HG03558 (cell line): ENCODE results near the gene COMMD1.
"Not testable (repeated sequence)": the region's sequence is repeated elsewhere in the genome, so short reads cannot be mapped to it uniquely, and the experiment has no call there.

ENCODE experiments used
- ATAC-seq: cut with Tn5 transposase; IDR thresholded peaks from one replicate; pipeline ENCODE4 v1.9.1; 2021; ENCODE audit warnings: moderate number of reproducible peaks; ENCODE audit not compliant: unreplicated experiment; ENCODE audit errors: extremely low read depth

The COMMD1 gene

DNA sequence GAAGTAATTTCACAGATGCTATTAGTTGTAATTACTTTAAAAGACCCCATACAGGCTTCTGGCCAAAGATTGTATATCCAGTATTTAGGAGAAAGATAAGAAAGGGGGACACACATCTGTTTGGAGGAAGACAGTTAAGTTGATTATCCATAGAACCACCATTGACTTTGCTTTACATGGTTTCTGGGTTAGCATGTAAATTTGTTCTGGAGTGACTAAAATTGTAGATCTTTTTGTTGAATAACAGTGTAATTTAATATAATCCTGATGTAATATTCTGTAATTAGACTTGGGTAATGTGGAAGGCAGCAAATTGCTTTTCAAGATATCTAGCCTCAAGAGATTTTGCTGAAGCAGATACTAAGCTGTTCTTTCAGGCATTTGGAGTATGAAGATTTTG lies 17.2 kb downstream of the COMMD1 start:
- ATAC-seq, result no peak

DNA sequence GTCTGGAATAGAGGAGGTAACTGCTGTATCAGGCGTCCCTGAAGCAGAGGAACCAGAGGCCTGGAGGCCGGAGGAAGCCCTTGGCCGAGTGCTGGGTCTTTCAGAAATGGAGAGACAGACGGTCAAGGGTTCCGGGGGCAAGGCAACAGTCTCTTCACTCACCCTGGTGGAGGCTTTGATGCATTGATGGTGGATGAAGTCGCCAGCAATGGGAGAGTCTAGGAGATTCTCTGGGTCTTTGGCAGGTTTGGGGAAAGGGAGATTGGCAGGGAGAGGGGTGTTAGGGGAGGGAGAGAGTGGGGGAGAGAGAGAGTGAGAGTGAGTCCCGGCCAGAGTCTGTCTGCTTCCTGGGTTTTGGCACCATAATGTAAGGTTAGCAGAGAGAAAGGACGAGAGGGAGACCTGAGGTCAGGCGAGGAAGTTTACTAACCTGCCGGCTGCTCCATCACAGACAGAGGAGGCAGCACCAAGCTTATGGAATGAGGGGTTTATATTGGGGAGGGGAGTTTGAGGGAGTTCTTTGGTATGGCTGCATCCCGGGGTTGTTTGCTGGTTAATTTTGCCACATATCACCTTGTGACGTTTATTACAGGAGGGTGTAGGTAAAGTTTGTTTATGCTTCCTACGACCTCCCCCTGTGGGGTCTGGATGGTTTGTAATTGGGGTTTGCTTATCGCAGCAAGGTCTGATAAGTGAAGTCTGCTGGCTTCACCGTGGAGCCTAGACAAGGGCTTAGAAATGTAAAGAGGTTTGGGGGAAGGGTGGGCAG lies 19.6 kb downstream of the COMMD1 start:
- ATAC-seq, result no peak

DNA sequence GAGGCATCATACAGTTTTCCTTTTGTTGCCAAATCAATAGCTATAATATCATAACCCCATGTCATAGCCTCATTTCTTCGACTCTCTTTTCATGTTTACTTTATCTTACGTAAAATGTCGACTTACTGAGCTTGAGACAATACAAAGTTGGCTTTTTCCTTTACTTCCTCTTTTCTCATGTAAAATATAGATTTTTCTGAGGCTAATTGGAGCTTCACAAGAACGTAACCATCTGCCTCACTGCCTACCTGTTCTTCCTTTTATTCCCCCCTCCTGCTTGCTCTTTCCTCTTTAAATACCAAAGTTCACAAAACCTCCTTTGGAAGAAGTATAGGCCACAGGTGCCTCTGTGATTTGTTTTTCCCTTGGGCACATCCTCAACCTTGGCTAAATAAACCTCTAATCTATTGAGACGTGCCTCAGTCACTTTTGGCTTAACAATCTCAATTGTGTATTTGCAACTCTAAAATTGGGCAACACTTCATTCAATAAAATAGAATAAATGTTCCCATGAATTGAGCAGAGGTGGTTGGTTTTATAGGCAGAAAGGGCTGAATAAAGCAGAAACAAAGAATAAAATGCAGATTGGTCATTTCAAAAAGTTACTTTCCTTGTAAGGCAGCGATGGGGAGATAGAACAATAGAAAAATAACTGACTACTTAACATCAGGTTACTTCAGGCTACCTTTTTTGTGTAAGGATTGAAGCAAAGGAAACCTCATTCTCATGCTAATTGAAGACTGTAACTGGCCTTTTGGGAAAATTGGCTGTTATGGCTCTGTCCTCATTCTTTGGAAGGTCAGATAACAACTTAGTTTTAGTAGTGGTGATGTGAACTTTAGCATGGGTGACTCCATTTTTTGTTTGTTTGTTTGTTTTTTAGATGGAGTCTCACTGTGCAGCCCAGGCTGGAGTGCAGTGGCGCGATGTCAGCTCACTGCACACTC lies 21.3 kb downstream of the COMMD1 start:
- ATAC-seq, result no peak

DNA sequence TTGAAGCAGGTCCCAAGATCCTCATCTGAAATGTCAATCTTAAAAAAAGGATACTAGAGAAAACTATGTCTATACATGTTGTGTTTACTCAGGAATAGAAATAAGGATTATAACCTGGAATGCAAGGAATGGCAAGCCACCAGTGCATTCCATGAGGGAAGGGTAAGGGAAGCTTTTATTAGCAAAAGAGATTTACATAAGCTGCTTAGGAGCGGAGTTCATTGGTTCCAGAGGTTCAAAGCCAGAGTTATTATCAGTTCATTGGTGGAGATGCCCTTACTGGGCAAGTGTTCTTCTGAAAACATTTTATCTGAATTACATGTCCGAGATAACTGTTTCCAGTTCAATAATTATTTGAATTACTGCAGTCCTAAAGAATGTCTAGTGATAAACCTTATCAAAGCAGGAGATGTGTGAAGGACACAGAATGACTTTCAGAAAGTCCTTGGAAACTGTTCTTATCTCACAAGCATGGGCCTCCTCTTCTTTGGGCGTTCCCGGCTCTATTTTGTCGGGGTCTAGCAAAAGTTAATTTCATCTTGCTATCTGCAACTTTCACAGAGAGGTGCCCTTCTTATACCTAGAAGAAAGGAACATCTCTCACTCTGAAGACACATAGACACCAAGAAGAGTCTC lies 23.5 kb downstream of the COMMD1 start:
- ATAC-seq, result no peak

DNA sequence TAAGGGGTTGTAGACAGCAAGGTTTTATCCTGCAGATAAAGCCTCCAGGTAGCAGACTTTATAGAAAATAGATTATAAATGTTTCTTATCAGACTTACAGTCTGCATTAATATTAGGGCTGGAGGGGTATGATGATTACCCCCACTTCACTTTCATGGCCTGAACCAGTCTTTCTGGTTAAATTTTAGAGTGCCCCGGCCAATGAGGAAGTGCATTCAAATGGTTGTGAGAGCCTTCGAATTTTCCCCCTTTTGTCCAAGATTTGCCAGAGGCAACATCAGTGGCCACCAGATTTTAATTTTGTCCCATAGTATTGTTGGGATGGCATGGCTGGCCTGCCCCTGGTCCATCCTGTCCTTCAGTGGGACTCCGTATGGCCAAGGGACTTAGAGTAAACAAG lies 31.6 kb downstream of the COMMD1 start:
- no peak for ATAC-seq

DNA sequence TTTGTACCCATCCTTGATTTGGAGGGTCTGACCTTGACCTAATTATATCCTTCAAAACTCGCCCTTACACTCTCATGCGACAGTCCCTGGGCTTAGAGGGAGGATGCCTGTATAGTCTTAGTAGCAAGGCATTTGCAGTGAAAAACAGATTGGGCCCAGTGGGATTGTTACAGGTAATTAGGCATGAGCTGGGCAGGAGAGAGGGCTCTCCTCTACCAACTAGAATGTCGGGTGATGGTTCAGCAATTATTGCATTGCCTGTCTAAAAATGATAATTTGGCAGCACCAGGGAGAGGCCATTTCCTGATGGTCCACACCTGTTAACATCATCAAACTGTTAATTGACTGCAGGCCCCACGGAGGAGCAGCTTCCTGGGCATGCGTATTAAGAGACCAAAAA lies 32.4 kb downstream of the COMMD1 start:
- ATAC-seq, result no peak

DNA sequence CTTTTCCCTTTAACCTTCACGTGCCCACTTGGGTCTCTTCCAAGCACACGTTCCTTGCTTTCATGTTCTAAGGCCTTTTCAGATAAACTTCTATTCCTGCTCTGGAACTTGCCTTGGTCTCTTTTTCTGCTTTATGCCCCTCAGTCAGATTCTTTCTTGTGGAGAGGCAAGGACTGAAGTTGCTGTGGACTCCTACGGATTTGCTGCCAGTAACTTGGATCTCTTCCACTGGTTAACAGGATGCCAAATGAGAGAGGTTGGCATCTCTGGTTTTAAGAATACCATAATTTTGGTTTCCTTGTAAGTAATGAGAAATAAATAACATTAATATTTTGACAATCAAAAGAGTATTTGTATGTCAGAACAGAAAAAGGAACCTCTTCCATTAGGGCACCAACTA lies 33.0 kb downstream of the COMMD1 start:
- ATAC-seq, result no peak

DNA sequence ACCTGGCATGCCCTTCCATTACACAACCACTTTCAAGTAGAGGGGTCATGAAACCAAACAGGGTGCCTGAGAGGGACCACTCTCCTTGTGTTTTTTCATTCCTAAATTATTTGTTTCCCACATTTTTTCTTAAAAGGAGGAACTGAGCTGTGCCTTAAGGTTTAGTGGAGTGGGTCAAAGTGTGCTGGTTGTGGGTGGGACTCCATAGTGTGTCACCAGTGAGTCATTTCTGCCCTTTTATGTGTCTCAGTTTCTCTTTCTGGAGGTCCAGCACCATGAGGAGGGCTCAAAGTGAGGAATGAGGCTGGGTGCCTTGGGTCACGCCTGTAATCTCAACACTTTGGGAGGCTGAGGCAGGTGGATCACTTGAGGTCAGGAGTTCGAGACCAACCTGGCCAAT lies 37.8 kb downstream of the COMMD1 start:
- no peak for ATAC-seq

DNA sequence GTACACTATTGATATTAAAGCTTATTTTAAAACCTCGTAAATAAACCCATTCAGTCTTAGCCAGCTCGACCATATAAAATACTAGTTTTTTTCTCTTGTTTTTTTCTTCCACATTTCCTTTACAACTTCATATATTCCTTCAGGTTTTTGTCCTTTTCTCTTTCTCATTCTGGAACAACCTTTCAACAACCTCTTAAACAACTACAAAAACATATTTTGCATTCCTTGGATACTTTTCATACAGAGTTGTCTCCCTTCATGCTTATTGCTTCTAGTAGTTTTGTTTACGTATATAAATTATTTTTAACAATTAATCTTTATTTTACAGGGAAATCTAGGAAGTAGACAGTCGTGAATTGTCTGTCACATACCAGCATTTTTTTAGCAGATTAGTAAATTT lies 41.2 kb downstream of the COMMD1 start:
- no peak for ATAC-seq

DNA sequence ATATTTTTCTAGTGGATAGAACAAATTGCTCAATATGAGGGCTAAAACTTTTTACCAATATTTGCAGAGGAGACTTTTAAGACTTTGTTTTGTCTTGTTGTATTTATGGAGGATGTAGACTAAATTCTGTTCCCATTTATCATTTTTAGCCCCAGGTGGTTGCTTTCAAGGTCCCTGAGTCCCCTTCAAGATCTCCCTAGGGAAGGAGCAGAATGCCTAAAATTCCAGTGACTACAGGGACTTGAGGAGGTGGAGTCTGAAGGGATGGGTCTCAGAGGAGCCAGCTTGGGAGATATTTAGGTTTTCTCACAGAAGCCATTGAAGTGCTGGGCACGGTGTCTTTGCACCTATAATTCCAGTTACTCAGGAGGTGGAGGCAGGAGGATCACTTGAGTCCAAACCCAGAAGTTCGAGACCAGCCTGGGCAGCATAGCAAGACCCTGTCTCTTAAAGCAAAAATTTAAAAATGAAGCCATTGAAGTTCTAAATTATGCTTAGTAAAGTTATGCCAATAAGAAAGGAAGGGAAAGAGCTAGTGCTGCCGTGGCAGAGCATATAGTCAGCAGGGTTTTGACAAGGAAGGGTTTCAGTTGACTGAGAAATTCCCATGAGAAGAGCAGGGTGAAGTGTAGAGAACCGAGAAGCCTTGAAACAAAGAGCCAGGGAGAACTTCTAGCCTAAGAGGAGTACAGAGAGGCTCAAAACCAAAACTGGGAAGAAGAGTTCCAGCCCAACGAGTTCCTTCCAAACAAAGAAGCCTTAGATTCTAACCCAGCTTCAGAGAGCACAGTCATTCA lies 43.4 kb downstream of the COMMD1 start:
- no peak for ATAC-seq

DNA sequence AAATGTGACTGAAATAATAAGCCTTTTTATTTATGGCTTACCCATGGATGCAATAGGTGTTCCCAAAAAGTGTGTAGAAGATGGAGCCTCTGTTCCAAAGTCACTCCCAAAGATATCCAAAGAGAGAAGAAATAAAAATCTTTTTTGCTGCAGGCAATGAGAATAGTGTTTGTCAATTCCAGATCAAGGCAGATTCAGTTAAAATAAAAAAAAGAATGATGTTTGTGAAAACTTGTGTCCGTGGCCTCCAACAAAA lies 43.9 kb downstream of the COMMD1 start:
- ATAC-seq, result no peak

DNA sequence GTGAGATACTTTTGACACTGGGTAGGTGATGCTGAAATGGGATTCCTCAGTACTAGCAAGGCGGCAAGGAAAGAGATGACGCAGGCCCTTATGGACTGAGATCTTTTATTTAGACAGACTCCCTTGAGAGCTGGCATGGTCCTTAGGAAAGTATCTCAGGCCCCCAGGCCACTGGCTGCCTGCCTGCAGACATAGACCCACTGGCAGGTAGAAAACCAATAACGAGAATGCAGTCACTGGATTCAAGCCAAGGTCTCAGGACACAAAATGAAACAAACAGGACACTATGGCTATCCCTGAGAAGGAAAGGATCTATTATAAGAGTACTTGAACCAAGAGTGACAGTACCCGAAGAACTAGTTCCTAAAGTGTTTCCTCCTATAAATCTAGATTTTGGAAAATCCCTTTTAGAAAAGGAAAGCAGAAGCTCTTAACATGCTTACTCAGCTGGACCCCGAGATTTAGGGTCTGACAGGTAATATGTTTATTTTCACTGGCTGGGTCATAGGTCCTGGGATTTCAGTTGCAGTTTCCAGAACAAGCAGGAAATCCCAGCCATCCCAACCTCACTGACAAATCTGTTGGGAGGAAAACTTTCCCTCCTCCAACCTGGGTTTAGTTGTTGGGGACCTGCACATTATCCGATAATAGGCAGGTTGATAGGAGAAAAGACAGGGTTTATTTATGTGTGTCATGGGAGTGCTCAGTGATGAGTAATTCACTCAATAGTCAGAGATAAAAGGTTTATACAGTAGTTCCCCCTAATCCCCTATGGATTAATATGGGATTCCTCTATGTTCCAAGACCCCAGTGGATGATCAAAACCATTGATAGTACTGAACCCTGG lies 44.5 kb downstream of the COMMD1 start:
- ATAC-seq, result no peak

DNA sequence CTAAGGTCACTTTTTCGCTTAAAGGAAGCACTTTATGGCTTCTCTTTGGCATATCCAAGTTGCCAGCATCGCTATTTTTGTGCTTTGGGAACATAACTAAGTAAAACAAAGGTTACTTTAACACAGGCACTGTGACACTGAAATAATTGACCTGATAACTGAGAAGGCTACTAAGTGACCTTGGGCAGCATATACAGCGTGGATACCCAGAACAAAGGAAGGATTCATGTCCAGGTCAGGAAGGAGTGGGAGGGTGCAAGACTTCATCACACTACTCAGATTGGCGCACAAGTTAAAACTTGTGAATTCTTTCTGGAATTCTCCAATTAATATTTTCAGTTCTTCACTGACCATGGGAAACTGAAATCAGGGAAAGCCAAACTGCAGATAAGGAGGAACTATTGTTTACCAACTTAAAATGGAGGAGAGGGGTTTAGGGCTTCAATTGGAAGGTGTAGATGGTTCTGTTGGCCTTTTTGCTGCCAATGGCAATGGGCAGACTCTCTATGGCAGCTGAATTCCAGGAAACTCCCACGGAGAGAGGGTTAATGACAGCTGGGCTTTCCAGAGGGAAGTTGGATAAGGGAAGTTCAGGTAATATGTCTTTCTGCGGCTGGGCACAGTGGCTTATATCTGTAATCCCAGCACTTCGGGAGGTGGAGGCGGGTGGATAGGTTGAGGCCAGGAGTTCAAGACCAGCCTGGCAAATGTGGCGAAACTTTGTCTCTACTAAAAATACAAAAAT lies 45.3 kb downstream of the COMMD1 start:
- ATAC-seq, result no peak

DNA sequence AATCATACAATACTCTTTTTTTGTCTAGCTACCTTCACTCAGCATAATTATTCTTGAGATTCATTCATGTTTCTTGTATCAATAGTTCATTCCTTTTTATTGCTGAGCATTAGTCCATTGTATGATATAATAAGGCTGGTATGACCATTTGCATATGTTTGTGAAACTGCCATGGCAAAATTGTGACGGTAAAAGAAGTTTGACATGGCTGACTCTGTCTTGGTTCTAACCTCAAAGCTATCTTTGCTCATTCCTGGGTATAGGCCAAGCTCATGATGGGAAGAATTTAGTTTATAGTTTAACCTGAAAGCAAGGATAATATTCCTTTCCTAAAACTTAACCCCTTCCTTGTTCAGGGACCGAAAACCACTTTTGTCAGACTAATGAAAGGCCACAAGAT lies 46.4 kb downstream of the COMMD1 start:
- ATAC-seq, result no peak

DNA sequence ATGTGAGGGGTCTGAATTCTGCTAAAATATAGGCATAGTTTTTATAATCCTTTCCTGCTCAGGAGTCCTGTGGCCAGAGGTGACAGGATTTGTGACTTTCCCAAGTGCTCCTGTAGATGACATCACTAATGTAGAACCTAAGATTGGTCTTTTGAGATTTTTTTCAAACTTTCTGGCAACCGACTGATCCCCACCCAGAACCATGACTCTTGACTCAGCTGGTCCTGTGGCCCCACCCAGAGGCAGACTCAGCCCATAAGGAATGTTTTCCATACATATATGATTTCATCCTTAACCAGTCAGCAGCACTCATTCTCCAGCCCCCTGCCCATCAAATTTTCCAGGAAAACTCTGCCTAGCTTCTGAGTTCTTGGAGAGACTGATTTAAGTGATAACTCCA lies 46.8 kb downstream of the COMMD1 start:
- no peak for ATAC-seq

DNA sequence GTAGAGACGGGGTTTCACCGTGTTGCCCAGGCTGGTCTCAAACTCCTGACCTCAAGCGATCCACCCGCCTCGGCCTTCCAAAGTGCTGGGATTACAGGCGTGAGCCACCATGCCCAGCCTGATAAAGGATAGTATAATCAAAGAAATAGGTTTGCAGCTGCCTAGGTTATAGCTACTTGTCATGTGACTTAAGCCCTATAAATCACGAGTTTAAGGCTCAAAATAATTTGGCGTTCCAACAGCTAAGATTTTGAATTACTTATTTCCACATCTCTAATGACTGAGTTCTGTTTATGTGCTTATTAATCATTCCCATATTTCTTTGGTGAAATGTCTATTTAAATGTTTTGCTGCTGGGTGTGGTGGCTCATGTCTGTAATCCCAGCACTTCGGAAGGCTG lies 49.4 kb downstream of the COMMD1 start:
- ATAC-seq, result not testable (repeated sequence)

DNA sequence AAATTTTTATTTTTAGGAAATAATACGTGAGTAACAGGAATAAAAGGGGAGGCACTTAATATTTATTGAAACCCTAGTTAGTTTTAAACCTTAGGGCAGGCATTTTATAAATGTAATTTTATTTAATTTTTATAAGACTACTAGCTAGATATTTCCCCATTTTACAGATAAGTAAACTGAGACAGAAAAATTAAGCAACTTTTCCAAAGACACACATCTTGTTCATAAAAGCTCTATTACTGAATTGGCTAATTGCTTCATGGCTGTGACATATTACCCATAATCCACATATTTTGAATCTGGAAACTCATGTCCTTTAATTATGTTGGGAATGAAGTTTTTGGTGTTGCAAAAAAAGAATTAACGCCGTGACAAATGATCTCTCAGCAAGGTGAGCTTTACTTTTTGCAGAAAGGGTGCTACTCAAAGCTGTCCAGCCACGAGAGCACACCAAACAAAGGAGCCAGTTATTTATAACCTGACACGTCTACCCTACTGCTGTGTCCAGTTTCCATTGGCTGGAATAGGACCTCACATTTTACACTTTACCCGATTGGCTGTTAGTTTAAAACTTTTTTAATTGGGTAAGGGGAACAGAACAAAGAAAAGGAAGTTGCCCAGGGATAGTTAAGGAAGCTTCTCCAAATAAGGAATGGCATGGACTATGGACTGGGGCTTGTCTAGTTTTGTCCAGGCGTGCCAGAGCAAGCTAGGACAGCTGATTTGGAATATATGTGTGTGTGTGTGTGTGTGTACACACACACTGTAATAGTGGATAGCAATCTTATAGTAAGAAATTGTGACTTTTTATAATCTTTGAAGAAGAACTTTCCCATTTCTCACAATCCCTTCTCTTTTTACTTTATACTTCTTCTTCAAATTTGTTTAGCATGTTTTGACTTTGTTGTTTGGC lies 54.2 kb downstream of the COMMD1 start:
- ATAC-seq, result no peak
